ENCODE results near the gene WDR53.
"Not testable (repeated sequence)": the region's sequence is repeated elsewhere in the genome, so short reads cannot be mapped to it uniquely, and the experiment has no call there.

WDR53 gene

GRCh38 chr3:196568246-196569002 lies at the start of gene WDR53, which contains the start of gene FBXO45:
Gene WDR53 (minus strand): TSS chr3:196568554. CDS start chr3:196561475, 7,079 bp downstream.
Gene FBXO45 (plus strand): TSS chr3:196568660. CDS start chr3:196568985, 325 bp downstream.
- in situ Hi-C loops (cut with HindIII; ENCODE audit: low sequenced_read_pairs), result no loop called here

GRCh38 chr3:196617256-196617655 lies 48.9 kb upstream of the WDR53 start:
- in situ Hi-C loops (cut with HindIII; ENCODE audit: low sequenced_read_pairs), result no loop called here

GRCh38 chr3:196615234-196615633 lies 46.9 kb upstream of the WDR53 start:
- in situ Hi-C loops (cut with HindIII; ENCODE audit: low sequenced_read_pairs), result not testable (repeated sequence)

- in situ Hi-C loops (cut with HindIII; ENCODE audit: low sequenced_read_pairs), result no loop called here
These were observed 43.6 kb upstream of the WDR53 start for GRCh38 chr3:196611761-196612483.

GRCh38 chr3:196609805-196610515 lies 41.6 kb upstream of the WDR53 start:
- in situ Hi-C loops (cut with HindIII; ENCODE audit: low sequenced_read_pairs), result no loop called here

GRCh38 chr3:196609343-196609775 lies 41.0 kb upstream of the WDR53 start:
- in situ Hi-C loops (cut with HindIII; ENCODE audit: low sequenced_read_pairs), result no loop called here

GRCh38 chr3:196608693-196609092 lies 40.3 kb upstream of the WDR53 start:
- in situ Hi-C loops (cut with HindIII; ENCODE audit: low sequenced_read_pairs), result no loop called here

- in situ Hi-C loops (cut with HindIII; ENCODE audit: low sequenced_read_pairs), result loop anchor here (5.0 kb wide), 1 partner anchor 83 kb away; no protein-coding TSS in a partner anchor
These were observed 36.2 kb upstream of the WDR53 start for GRCh38 chr3:196604548-196604947.

GRCh38 chr3:196603683-196604082 lies 35.3 kb upstream of the WDR53 start:
- in situ Hi-C loops (cut with HindIII; ENCODE audit: low sequenced_read_pairs), result loop anchor here (5.0 kb wide), 1 partner anchor 84 kb away; no protein-coding TSS in a partner anchor

- in situ Hi-C loops (cut with HindIII; ENCODE audit: low sequenced_read_pairs), result loop anchor here (5.0 kb wide), 1 partner anchor 85 kb away; no protein-coding TSS in a partner anchor
These were observed 34.3 kb upstream of the WDR53 start for GRCh38 chr3:196602673-196603072.

GRCh38 chr3:196600359-196600758 lies 32.0 kb upstream of the WDR53 start:
- in situ Hi-C loops (cut with HindIII; ENCODE audit: low sequenced_read_pairs), result loop anchor here (5.0 kb wide), 1 partner anchor 87 kb away; no protein-coding TSS in a partner anchor

GRCh38 chr3:196599734-196600128 lies 31.4 kb upstream of the WDR53 start:
- in situ Hi-C loops (cut with HindIII; ENCODE audit: low sequenced_read_pairs), result loop anchor here (5.0 kb wide), 1 partner anchor 88 kb away; no protein-coding TSS in a partner anchor

GRCh38 chr3:196597971-196598733 lies 29.8 kb upstream of the WDR53 start:
- in situ Hi-C loops (cut with HindIII; ENCODE audit: low sequenced_read_pairs), result not testable (repeated sequence)

GRCh38 chr3:196596355-196596754 lies 28.0 kb upstream of the WDR53 start:
- in situ Hi-C loops (cut with HindIII; ENCODE audit: low sequenced_read_pairs), result no loop called here

- in situ Hi-C loops (cut with HindIII; ENCODE audit: low sequenced_read_pairs), result no loop called here
These were observed 21.9 kb upstream of the WDR53 start for GRCh38 chr3:196590279-196590678.

- in situ Hi-C loops (cut with HindIII; ENCODE audit: low sequenced_read_pairs), result no loop called here
These were observed 16.8 kb upstream of the WDR53 start for GRCh38 chr3:196585044-196585757.

- in situ Hi-C loops (cut with HindIII; ENCODE audit: low sequenced_read_pairs), result no loop called here
These were observed 4.0 kb upstream of the WDR53 start for GRCh38 chr3:196572389-196572788.

- in situ Hi-C loops (cut with HindIII; ENCODE audit: low sequenced_read_pairs), result not testable (repeated sequence)
These were observed 2.0 kb upstream of the WDR53 start for GRCh38 chr3:196570332-196570731.

GRCh38 chr3:196569003-196569516 lies 706 bp upstream of the WDR53 start:
- in situ Hi-C loops (cut with HindIII; ENCODE audit: low sequenced_read_pairs), result no loop called here
